ENCODE data around the gene FADS2. TPM values are rescaled to one million over a fixed set of nuclear protein-coding genes. Genes with fewer than 3 reads are reported as not detected.
A peak's percentile ranks its signal among the peaks of the same experiment; 100 is the strongest.

Gene FADS2
- total RNA-seq: 10 to 100 TPM; 32.1 to 34.1 TPM

DNA sequence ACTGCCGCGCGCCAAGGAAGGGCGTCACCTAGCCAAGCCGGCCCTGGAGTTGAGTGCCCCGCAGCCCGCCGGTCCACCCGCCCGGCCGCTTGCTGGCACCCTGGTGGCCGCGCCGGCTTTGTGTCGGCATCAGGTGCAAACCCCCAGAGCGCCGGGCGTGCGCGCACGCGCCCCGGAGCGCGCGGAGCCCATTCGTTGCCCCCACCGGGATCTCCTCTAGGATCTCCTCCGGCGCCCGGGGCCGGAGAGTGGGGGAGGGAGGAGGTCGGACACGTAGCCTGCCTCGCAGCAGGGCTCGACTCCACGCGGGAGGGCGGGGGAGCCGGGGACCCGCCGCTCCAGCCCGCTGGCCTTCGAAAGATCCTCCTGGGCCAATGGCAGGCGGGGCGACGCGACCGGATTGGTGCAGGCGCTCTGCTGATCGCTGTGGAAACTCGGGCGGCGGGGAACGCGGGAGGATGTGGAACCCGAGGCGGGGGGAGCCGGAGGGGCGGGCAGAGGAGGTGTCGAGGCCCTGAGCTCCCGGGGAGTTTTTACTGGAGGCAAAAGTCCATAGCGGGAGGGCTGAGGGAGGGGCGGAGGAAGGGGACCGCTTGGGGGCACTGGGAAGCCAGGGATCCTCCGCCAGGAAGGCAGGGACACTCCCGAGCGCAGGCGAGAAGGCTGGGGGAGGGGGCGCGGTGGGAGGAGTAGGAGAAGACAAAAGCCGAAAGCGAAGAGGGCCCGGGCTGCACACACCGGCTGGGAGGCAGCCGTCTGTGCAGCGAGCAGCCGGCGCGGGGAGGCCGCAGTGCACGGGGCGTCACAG, at the start of gene FADS2:
Gene FADS2 (plus strand): TSS at position 730 of the 808 bp plus-strand sequence. CDS start 91 bp downstream, outside the sequence.
- peaks cover 18% of the 10 kb centered on the region for H3K4me1 Mint-ChIP-seq (ENCODE audit: low read depth)
- CTCF ChIA-PET: interaction anchor here (1.0 to 2.6 kb wide), 2 partner anchors 11 to 281 kb away, joined by 4 to 13 read pairs; partner anchors contain the start of gene FADS1
- peaks cover 40% of the 10 kb centered on the region for H3K27me3 Mint-ChIP-seq (ENCODE audit: low read depth)

GRCh38 chr11:61778357-61778886, 49.7 kb upstream of the FADS2 start:
- Mint-ChIP-seq H3K4me3 (no peak overlapping the region), H3K27ac (no peak overlapping the region)

More for the DNA sequence above, at the start of gene FADS2:
- peak within 1 kb of the TSS; percentile 85 for H3K4me3 Mint-ChIP-seq
- no peaks in the 10 kb centered on the region for H3K36me3 Mint-ChIP-seq (ENCODE audit: low read depth)
- H3K27ac Mint-ChIP-seq: peak within 1 kb of the TSS; percentile 77
- peak; percentile 90 for DNase-seq
- H3K9me3 Mint-ChIP-seq: no peaks in the 10 kb centered on the region
- intact Hi-C loops (cut with micrococcal nuclease): loop anchor here (1.0 to 2.0 kb wide), 2 partner anchors 11 to 63 kb away; partner anchors contain the start of gene FADS3

GRCh38 chr11:61778920-61779650, 49.0 kb upstream of the FADS2 start:
- Mint-ChIP-seq H3K36me3 (ENCODE audit: low read depth) (peaks cover 2% of the 10 kb centered on the region), H3K9me3 (no peaks in the 10 kb centered on the region), H3K4me1 (ENCODE audit: low read depth) (peaks cover 13% of the 10 kb centered on the region), H3K27ac (no peak overlapping the region), H3K4me3 (no peak overlapping the region), H3K27me3 (ENCODE audit: low read depth) (peaks cover 3% of the 10 kb centered on the region)
- CTCF ChIA-PET: no interaction called here
- DNase-seq: no peak
- intact Hi-C loops (cut with micrococcal nuclease): no loop called here

More at GRCh38 chr11:61778357-61778886, 49.7 kb upstream of the FADS2 start:
- CTCF ChIA-PET: no interaction called here
- DNase-seq: no peak
- H3K27me3 Mint-ChIP-seq (ENCODE audit: low read depth): peaks cover 3% of the 10 kb centered on the region
- no peaks in the 10 kb centered on the region for H3K9me3 Mint-ChIP-seq
- no peaks in the 10 kb centered on the region for H3K36me3 Mint-ChIP-seq (ENCODE audit: low read depth)
- intact Hi-C loops (cut with micrococcal nuclease): no loop called here
- peaks cover 13% of the 10 kb centered on the region for H3K4me1 Mint-ChIP-seq (ENCODE audit: low read depth)

GRCh38 chr11:61779666-61780525, 48.2 kb upstream of the FADS2 start:
- Mint-ChIP-seq H3K27me3 (ENCODE audit: low read depth) (peaks cover 3% of the 10 kb centered on the region), H3K4me1 (ENCODE audit: low read depth) (peaks cover 13% of the 10 kb centered on the region), H3K27ac (no peak overlapping the region), H3K4me3 (no peak overlapping the region), H3K9me3 (no peaks in the 10 kb centered on the region), H3K36me3 (ENCODE audit: low read depth) (peaks cover 5% of the 10 kb centered on the region)
- DNase-seq: no peak
- CTCF ChIA-PET: interaction anchor here (0.6 to 1.1 kb wide), 2 partner anchors 14 to 216 kb away, joined by 3 read pairs; no protein-coding TSS in a partner anchor
- intact Hi-C loops (cut with micrococcal nuclease): no loop called here

- intact Hi-C loops (cut with micrococcal nuclease): no loop called here
- CTCF ChIA-PET: interaction anchor here (0.6 to 1.1 kb wide), 2 partner anchors 13 to 215 kb away, joined by 3 read pairs; no protein-coding TSS in a partner anchor
- Mint-ChIP-seq H3K36me3 (ENCODE audit: low read depth) (peaks cover 6% of the 10 kb centered on the region), H3K27ac (no peak overlapping the region), H3K4me3 (no peak overlapping the region), H3K27me3 (ENCODE audit: low read depth) (peaks cover 3% of the 10 kb centered on the region), H3K4me1 (ENCODE audit: low read depth) (peaks cover 13% of the 10 kb centered on the region), H3K9me3 (no peaks in the 10 kb centered on the region)
- DNase-seq: no peak
Observed at GRCh38 chr11:61780581-61781162, 47.4 kb upstream of the FADS2 start.

DNA sequence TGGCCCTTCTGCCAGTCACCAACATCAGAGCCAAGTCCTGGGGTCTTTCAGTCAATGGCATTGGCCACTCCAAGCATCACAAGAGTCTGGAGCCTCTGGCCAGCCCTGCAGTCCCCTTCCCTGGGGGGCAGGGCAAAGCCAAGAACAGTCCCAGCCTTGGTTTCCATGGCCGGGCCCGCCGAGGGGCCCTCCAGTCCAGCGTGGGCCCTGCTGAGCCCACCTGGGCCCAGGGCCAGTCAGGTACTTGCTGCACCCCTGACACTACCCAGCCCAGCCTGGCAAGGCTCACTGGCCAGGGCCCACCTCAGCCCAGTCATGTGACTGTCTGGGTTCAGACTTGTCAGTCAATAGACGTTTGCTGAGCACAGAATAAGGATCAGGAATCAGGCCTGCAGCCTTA, 46.5 kb upstream of the FADS2 start:
- H3K4me1 Mint-ChIP-seq (ENCODE audit: low read depth): peaks cover 10% of the 10 kb centered on the region
- H3K36me3 Mint-ChIP-seq (ENCODE audit: low read depth): peaks cover 6% of the 10 kb centered on the region
- intact Hi-C loops (cut with micrococcal nuclease): no loop called here
- no peak for DNase-seq
- CTCF ChIA-PET: no interaction called here
- no peaks in the 10 kb centered on the region for H3K9me3 Mint-ChIP-seq
- peaks cover 3% of the 10 kb centered on the region for H3K27me3 Mint-ChIP-seq (ENCODE audit: low read depth)
- H3K4me3 Mint-ChIP-seq: no peak overlapping the region
- no peak overlapping the region for H3K27ac Mint-ChIP-seq

GRCh38 chr11:61782299-61782698, 45.8 kb upstream of the FADS2 start:
- peaks cover 6% of the 10 kb centered on the region for H3K36me3 Mint-ChIP-seq (ENCODE audit: low read depth)
- CTCF ChIA-PET: interaction anchor here (0.6 kb wide), 1 partner anchor 164 kb away, joined by 3 read pairs; no protein-coding TSS in a partner anchor
- intact Hi-C loops (cut with micrococcal nuclease): no loop called here
- no peak for DNase-seq
- peaks cover 5% of the 10 kb centered on the region for H3K4me1 Mint-ChIP-seq (ENCODE audit: low read depth)
- H3K4me3 Mint-ChIP-seq: no peak overlapping the region
- H3K27ac Mint-ChIP-seq: no peak overlapping the region
- H3K27me3 Mint-ChIP-seq (ENCODE audit: low read depth): peaks cover 3% of the 10 kb centered on the region
- no peaks in the 10 kb centered on the region for H3K9me3 Mint-ChIP-seq

- Mint-ChIP-seq H3K27me3 (ENCODE audit: low read depth) (peaks cover 3% of the 10 kb centered on the region), H3K4me3 (no peak overlapping the region), H3K27ac (no peak overlapping the region), H3K9me3 (no peaks in the 10 kb centered on the region), H3K36me3 (ENCODE audit: low read depth) (peaks cover 6% of the 10 kb centered on the region), H3K4me1 (ENCODE audit: low read depth) (peaks cover 4% of the 10 kb centered on the region)
- CTCF ChIA-PET: no interaction called here
- intact Hi-C loops (cut with micrococcal nuclease): no loop called here
- no peak for DNase-seq
Observed at GRCh38 chr11:61782841-61783240, 45.3 kb upstream of the FADS2 start.

GRCh38 chr11:61783717-61784505, 44.2 kb upstream of the FADS2 start:
- no peak overlapping the region for H3K4me3 Mint-ChIP-seq
- CTCF ChIA-PET: interaction anchor here (1.5 kb wide), 1 partner anchor 13 kb away, joined by 4 read pairs; no protein-coding TSS in a partner anchor
- no peaks in the 10 kb centered on the region for H3K4me1 Mint-ChIP-seq (ENCODE audit: low read depth)

DNA sequence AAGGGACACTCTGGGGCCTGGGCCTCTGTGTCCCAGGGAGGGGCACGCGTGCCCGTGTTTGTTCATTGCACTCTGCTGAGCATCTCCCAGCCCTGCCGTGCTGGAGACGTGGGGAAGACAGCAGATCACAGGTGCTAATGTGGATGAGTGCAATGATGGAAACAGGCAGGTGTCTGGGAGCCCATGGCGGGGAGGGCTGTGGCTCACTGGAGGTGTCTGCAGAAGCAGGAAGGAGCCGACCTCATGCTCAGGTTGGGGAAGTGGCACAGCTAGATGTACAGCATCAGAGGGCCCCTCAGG, 43.6 kb upstream of the FADS2 start:
- H3K27ac Mint-ChIP-seq: no peak overlapping the region
- no peak for DNase-seq

More at GRCh38 chr11:61783717-61784505, 44.2 kb upstream of the FADS2 start:
- H3K27ac Mint-ChIP-seq: no peak overlapping the region
- intact Hi-C loops (cut with micrococcal nuclease): no loop called here
- no peaks in the 10 kb centered on the region for H3K9me3 Mint-ChIP-seq
- H3K27me3 Mint-ChIP-seq (ENCODE audit: low read depth): no peaks in the 10 kb centered on the region
- H3K36me3 Mint-ChIP-seq (ENCODE audit: low read depth): peaks cover 12% of the 10 kb centered on the region
- no peak for DNase-seq

More for the DNA sequence above, 43.6 kb upstream of the FADS2 start:
- Mint-ChIP-seq H3K4me1 (ENCODE audit: low read depth) (no peaks in the 10 kb centered on the region), H3K36me3 (ENCODE audit: low read depth) (peaks cover 16% of the 10 kb centered on the region), H3K9me3 (no peaks in the 10 kb centered on the region), H3K27me3 (ENCODE audit: low read depth) (no peaks in the 10 kb centered on the region), H3K4me3 (no peak overlapping the region)
- CTCF ChIA-PET: interaction anchor here (1.5 kb wide), 1 partner anchor 13 kb away, joined by 4 read pairs; no protein-coding TSS in a partner anchor
- intact Hi-C loops (cut with micrococcal nuclease): no loop called here
